ENCODE data around the gene WASF2. TPM values are rescaled to one million over a fixed set of nuclear protein-coding genes. Genes with fewer than 3 reads are reported as not detected.

WASF2 gene
- total RNA-seq, 1 experiment from 2014 or later: 65.9 TPM

DNA sequence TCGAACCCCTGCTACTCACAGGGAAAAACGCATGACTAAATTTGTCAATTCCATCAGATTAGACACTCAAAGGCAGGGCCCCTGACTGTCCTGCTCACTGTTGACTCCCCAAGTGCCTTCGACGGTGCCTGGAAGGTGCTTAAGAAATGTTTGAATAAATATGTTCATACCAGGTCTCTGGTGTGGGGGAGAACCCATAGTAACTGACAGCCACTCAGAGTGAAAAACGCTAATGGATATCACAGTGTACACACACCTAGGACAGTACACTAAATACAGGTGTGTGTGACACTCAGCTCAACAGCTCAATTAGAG is 39.7 kb upstream of the WASF2 start:
- Histone ChIP-seq H3K4me2 (ENCODE audit: insufficient read depth, insufficient read length, low read length) (no peak overlapping the region), H3K27ac (ENCODE audit: insufficient read length, low read depth, low read length) (no peak overlapping the region)
- no peaks in the 10 kb centered on the region; a peak in 1 of 5 replicates for H3K9me3 Mint-ChIP-seq

More for the DNA sequence above, 39.7 kb upstream of the WASF2 start:
- H3K9me3 ChIP-seq (ENCODE audit: control insufficient read depth, low read depth, low read length): no peaks in the 10 kb centered on the region
- H2BK20ac ChIP-seq (ENCODE audit: low read depth, low read length, poor library complexity, severe bottlenecking): no peak overlapping the region
- peaks cover 6% of the 10 kb centered on the region; the same call in 1 of the 2 replicates for H3K27me3 Mint-ChIP-seq (ENCODE audit: low read depth)
- H4K91ac ChIP-seq (ENCODE audit: insufficient read length, low read depth, low read length): no peak overlapping the region
- no peaks in the 10 kb centered on the region for H3K79me1 ChIP-seq (ENCODE audit: insufficient read depth, low read depth, low read length, poor library complexity, severe bottlenecking)
- no peak overlapping the region for H3K56ac ChIP-seq (ENCODE audit: insufficient read length, low read depth, low read length)
- H2AFZ ChIP-seq (ENCODE audit: low read length): no peak overlapping the region
- H4K8ac ChIP-seq (replicated peaks; ENCODE audit: insufficient read length, low read depth, low read length): no peak overlapping the region
- peak overlapping the region in 2 of 3 experiments; percentile 17 to 42; a peak in 1 of 7 replicates for H3K27ac Mint-ChIP-seq
- DNase-seq: no peak
- no peak overlapping the region for H3K9ac ChIP-seq (ENCODE audit: extremely low read depth, insufficient read length, low read length)
- H3K4me1 ChIP-seq (ENCODE audit: insufficient read depth, low read length): peaks cover 10% of the 10 kb centered on the region
- no peak overlapping the region for H3T11ph ChIP-seq (ENCODE audit: low read length)
- no peaks in the 10 kb centered on the region for H4K20me1 ChIP-seq (ENCODE audit: control insufficient read depth, insufficient read depth, insufficient read length)
- peaks cover 11 to 16% (median 14%) of the 10 kb centered on the region in 3 experiments for H3K36me3 Mint-ChIP-seq (ENCODE audit: insufficient read depth in 1 of 3, low read depth in 3 of 3)
- no peak overlapping the region for H2BK15ac ChIP-seq (ENCODE audit: low read depth, low read length)
- no peak overlapping the region for H3K18ac ChIP-seq (ENCODE audit: insufficient read length, low read depth, low read length)
- H2BK5ac ChIP-seq (ENCODE audit: insufficient read length, low read length): no peak overlapping the region
- no peak overlapping the region for H3K14ac ChIP-seq (ENCODE audit: insufficient read depth, low read length)
- WGBS (ENCODE audit: extremely low coverage, insufficient read length, low lambda C conversion rate): no CpG with 5 or more reads among the region's 5 CpGs
- H2BK12ac ChIP-seq (ENCODE audit: insufficient read length, low read depth, low read length): no peak overlapping the region
- H2BK120ac ChIP-seq (ENCODE audit: low read depth, low read length, poor library complexity, severe bottlenecking): no peak overlapping the region
- TF ChIP-seq, protein P1, sequence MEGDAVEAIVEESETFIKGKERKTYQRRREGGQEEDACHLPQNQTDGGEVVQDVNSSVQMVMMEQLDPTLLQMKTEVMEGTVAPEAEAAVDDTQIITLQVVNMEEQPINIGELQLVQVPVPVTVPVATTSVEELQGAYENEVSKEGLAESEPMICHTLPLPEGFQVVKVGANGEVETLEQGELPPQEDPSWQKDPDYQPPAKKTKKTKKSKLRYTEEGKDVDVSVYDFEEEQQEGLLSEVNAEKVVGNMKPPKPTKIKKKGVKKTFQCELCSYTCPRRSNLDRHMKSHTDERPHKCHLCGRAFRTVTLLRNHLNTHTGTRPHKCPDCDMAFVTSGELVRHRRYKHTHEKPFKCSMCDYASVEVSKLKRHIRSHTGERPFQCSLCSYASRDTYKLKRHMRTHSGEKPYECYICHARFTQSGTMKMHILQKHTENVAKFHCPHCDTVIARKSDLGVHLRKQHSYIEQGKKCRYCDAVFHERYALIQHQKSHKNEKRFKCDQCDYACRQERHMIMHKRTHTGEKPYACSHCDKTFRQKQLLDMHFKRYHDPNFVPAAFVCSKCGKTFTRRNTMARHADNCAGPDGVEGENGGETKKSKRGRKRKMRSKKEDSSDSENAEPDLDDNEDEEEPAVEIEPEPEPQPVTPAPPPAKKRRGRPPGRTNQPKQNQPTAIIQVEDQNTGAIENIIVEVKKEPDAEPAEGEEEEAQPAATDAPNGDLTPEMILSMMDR (conservative IDR thresholded peaks at IDR 0.05): no peak
- H4K5ac ChIP-seq (ENCODE audit: insufficient read length, low read depth, low read length): no peak overlapping the region
- peaks cover 41 to 58% of the 10 kb centered on the region in 2 experiments for H3K4me1 Mint-ChIP-seq
- H3K4ac ChIP-seq (ENCODE audit: low read depth, low read length): no peak overlapping the region
- peak overlapping the region; percentile 32 to 77; a peak in 3 of 5 replicates for H3K4me3 Mint-ChIP-seq
- H3K79me2 ChIP-seq (ENCODE audit: insufficient read depth, low read length): no peaks in the 10 kb centered on the region
- H3K23me2 ChIP-seq (ENCODE audit: insufficient read length, low read depth, low read length, poor library complexity, severe bottlenecking): peaks cover 9% of the 10 kb centered on the region
- no peaks in the 10 kb centered on the region for H3K27me3 ChIP-seq (ENCODE audit: insufficient read depth, low read length)
- no peak overlapping the region for H2AK5ac ChIP-seq (ENCODE audit: insufficient read length, low read length)
- H3K23ac ChIP-seq (ENCODE audit: insufficient read length, low read depth, low read length): no peak overlapping the region
